HepG2 (cell line): ENCODE data around the gene SHFL. TPM values are rescaled to one million over a fixed set of nuclear protein-coding genes. Genes with fewer than 3 reads are reported as not detected.

Experiments
- ARID2 ChIP-seq: sonication (generic); formaldehyde crosslinking; IDR thresholded peaks from 2 replicates; pipeline ENCODE4 v1.8.1; 2022; ENCODE audit warnings: mild to moderate bottlenecking, missing genetic modification reagents, borderline replicate concordance
- ATM ChIP-seq: fragments of 450-650 bp; IDR thresholded peaks from 2 replicates; pipeline ENCODE4 v1.7.1; 2017; ENCODE audit warnings: mild to moderate bottlenecking, borderline replicate concordance
- CEBPZ ChIP-seq: IDR thresholded peaks from 2 replicates; pipeline ENCODE4 v1.6.1; 2012; ENCODE audit warnings: low read length, improper control_type of control experiment
- DR1 ChIP-seq: sonication (generic); formaldehyde crosslinking; IDR thresholded peaks from 2 replicates; pipeline ENCODE4 v1.8.0; 2021; ENCODE audit warnings: mild to moderate bottlenecking, missing genetic modification reagents, inconsistent platforms
- ELF3 ChIP-seq: IDR thresholded peaks from 2 replicates; pipeline ENCODE4 v1.6.1; 2016; ENCODE audit warnings: missing genetic modification reagents, missing compliant biosample characterization
- FOXA1 ChIP-seq, 2 experiments: fragments of 450-650 bp in 1 of 2; sonication (generic) in 1 of 2; formaldehyde crosslinking in 1 of 2; IDR thresholded peaks; 2 replicates each; pipeline versions ENCODE4 v1.4.0 to v1.6.1; 2016 to 2020; ENCODE audit warnings: missing genetic modification reagents in 1 of 2
- IRX3 ChIP-seq: sonication (generic); formaldehyde crosslinking; IDR thresholded peaks from 2 replicates; pipeline ENCODE4 v1.8.1; 2023; ENCODE audit warnings: mild to moderate bottlenecking, low read depth, missing genetic modification reagents, borderline replicate concordance
- MAZ ChIP-seq, 2 experiments: sonication (generic) in 1 of 2; formaldehyde crosslinking in 1 of 2; IDR thresholded peaks; 2 replicates each; pipeline versions ENCODE4 v1.5.0 to v1.6.1; 2012 to 2020; ENCODE audit warnings: low read depth in 2 of 2, mild to moderate bottlenecking in 2 of 2, borderline replicate concordance in 1 of 2, improper control_type of control experiment in 1 of 2, low read length in 1 of 2, missing genetic modification reagents in 1 of 2, moderate library complexity in 1 of 2
- POLR2A ChIP-seq, 2 experiments: IDR thresholded peaks; 2 replicates each; pipeline ENCODE4 v1.6.1; 2011; ENCODE audit warnings: low read depth in 2 of 2, low read length in 2 of 2, mild to moderate bottlenecking in 1 of 2, moderate library complexity in 1 of 2; ENCODE audit not compliant: insufficient read depth in 1 of 2
- REXO4 ChIP-seq: sonication (generic); formaldehyde crosslinking; IDR thresholded peaks from 2 replicates; pipeline ENCODE4 v1.8.0; 2022; ENCODE audit warnings: missing genetic modification reagents, mild to moderate bottlenecking, borderline replicate concordance
- RNF2 ChIP-seq: fragments of 450-650 bp; conservative IDR thresholded peaks from 2 replicates; pipeline ENCODE4 v1.6.1; 2016; ENCODE audit warnings: low read depth
- SRY ChIP-seq: sonication (generic); formaldehyde crosslinking; IDR thresholded peaks from 2 replicates; pipeline ENCODE4 v1.8.0; 2022; ENCODE audit warnings: mild to moderate bottlenecking, missing genetic modification reagents
- TFDP1 ChIP-seq: IDR thresholded peaks from 2 replicates; pipeline ENCODE4 v1.6.1; 2016; ENCODE audit warnings: missing compliant biosample characterization, missing genetic modification reagents, borderline replicate concordance
- TGIF2 ChIP-seq: IDR thresholded peaks from 2 replicates; pipeline ENCODE4 v1.6.1; 2016; ENCODE audit warnings: control low read depth, missing compliant biosample characterization
- TMF1 ChIP-seq: sonication (generic); formaldehyde crosslinking; IDR thresholded peaks from 2 replicates; pipeline ENCODE4 v1.8.1; 2022; ENCODE audit warnings: low read depth, missing genetic modification reagents
- ZNF292 ChIP-seq: sonication (generic); formaldehyde crosslinking; IDR thresholded peaks from 2 replicates; pipeline ENCODE4 v1.8.1; 2022; ENCODE audit warnings: mild to moderate bottlenecking, low read depth, missing genetic modification reagents, borderline replicate concordance
- ZNF383 ChIP-seq: sonication (generic); formaldehyde crosslinking; IDR thresholded peaks from 2 replicates; pipeline ENCODE4 v1.4.0; 2020; ENCODE audit warnings: missing genetic modification reagents, mild to moderate bottlenecking, borderline replicate concordance
- ZNF432 ChIP-seq: sonication (generic); formaldehyde crosslinking; IDR thresholded peaks from 2 replicates; pipeline ENCODE4 v1.5.0; 2020; ENCODE audit warnings: missing genetic modification reagents, mild to moderate bottlenecking, borderline replicate concordance
- ZNF546 ChIP-seq: sonication (generic); formaldehyde crosslinking; conservative IDR thresholded peaks from 2 replicates; pipeline ENCODE4 v1.8.1; 2023; ENCODE audit warnings: mild to moderate bottlenecking, missing genetic modification reagents
- ZNF710 ChIP-seq: sonication (generic); formaldehyde crosslinking; IDR thresholded peaks from 2 replicates; pipeline ENCODE4 v1.5.0; 2020; ENCODE audit warnings: mild to moderate bottlenecking, missing genetic modification reagents, borderline replicate concordance
- ZNF720 ChIP-seq: sonication (generic); formaldehyde crosslinking; IDR thresholded peaks from 2 replicates; pipeline ENCODE4 v1.4.0; 2020; ENCODE audit warnings: missing genetic modification reagents
- polyA plus RNA-seq, 8 experiments: library from polyadenylated mRNA; depleted of rRNA in 3 of 8; stranded (reverse) in 7 of 8; unstranded in 1 of 8; fragments of >200 nt; fragmentation: Illumina TruSeq in 4 of 8; extraction: Trizol in 4 of 8; gene quantifications; 2 replicates each; pipeline versions ENCODE4 v1.2.1 to v1.2.3, GENCODE V29; 2011 to 2016; ENCODE audit warnings: low read depth in 4 of 8, missing spikeins in 1 of 8, mixed read lengths in 1 of 8; ENCODE audit not compliant: insufficient read depth in 1 of 8
- total RNA-seq, 5 experiments: library from RNA; depleted of rRNA; stranded (reverse); fragments of >200 nt; fragmentation: Illumina TruSeq; extraction: Trizol; gene quantifications; 2 replicates each; pipeline ENCODE4 v1.2.3, GENCODE V29; 2016; ENCODE audit warnings: low read depth in 1 of 5
- TF ChIP-seq, protein P1 (sequence below): sonication (generic); formaldehyde crosslinking; IDR thresholded peaks from 2 replicates; pipeline ENCODE4 v1.5.1; 2020; ENCODE audit warnings: mild to moderate bottlenecking, missing genetic modification reagents, moderate library complexity

Gene SHFL
- total and polyA plus RNA-seq, 2 of the 13 experiments (the other 11 are each of a cell fraction or from before 2014, with no cell fraction given), result 12.3 to 36.4 TPM

DNA sequence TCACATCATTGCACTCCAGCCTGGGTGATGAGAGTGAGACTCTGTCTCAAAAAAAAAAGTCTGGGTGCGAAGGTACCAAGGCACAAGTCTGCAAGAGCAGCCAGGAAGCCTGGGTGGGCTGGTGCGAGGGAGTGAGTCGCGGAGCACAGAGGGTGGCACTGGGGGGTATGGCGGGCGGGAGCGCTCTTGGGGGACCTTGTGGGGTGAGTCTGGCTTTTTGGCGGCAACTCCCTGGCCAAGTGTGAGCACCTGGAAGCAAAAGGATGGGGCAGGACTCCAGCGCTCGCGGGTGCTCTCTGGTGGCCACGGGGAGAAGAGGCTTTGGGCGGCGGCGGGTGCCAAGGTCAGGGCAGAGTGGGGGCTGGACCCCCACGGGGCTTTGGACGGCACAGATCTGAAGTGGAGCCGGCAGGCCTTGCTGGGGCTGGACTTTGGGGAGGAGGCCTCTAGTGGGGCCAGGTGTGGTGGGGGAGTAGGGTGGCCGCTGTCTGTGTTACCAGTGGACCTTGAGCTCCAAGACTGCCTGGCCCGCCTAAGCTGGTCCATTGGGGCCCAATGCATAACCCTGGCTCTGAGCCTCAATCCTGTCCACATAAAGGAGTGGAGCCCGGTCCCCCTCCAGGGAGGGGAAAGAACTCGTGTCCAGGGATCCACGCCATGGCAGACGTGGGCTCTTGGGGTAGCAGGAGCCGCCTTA, 26.9 kb downstream of the SHFL start (continued):
- TF ChIP-seq TGIF2 (CRISPR knock-in tag) (no peak), CEBPZ (no peak), IRX3 (no peak), ZNF383 (no peak), ZNF720 (CRISPR knock-in tag) (no peak), MAZ (IDR thresholded peaks at IDR 0.05; ENCODE audit: borderline replicate concordance, low read depth, low read length) (0 out of 2 replicates have a peak, but pooled peaks have one; percentile 55), MAZ (CRISPR knock-in tag; IDR thresholded peaks at IDR 0.05; ENCODE audit: low read depth) (peak; percentile 34; the same call in 1 of the 2 replicates), RNF2 (no peak), SRY (no peak), POLR2A (IDR thresholded peaks at IDR 0.05; ENCODE audit: insufficient read depth in 1 of 2, low read depth in 2 of 2, low read length in 2 of 2) (peak in 1 of 2 experiments; percentile 39; a peak in 2 of 4 replicates), REXO4 (no peak), ZNF710 (CRISPR knock-in tag) (no peak), TMF1 (CRISPR knock-in tag) (no peak), FOXA1 (IDR thresholded peaks at IDR 0.05) (no peak), FOXA1 (CRISPR knock-in tag; IDR thresholded peaks at IDR 0.05) (no peak), ZNF546 (no peak), ZNF432 (CRISPR knock-in tag) (no peak), ELF3 (CRISPR knock-in tag) (no peak), ARID2 (CRISPR knock-in tag) (no peak), ATM (no peak), ZNF292 (no peak), TFDP1 (CRISPR knock-in tag) (no peak), DR1 (no peak)
- TF ChIP-seq, protein P1, sequence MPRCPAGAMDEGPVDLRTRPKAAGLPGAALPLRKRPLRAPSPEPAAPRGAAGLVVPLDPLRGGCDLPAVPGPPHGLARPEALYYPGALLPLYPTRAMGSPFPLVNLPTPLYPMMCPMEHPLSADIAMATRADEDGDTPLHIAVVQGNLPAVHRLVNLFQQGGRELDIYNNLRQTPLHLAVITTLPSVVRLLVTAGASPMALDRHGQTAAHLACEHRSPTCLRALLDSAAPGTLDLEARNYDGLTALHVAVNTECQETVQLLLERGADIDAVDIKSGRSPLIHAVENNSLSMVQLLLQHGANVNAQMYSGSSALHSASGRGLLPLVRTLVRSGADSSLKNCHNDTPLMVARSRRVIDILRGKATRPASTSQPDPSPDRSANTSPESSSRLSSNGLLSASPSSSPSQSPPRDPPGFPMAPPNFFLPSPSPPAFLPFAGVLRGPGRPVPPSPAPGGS (CRISPR knock-in tag), result no peak
